K562 (cell line): ENCODE results near the gene ITGA6. TPM values are rescaled to one million over a fixed set of nuclear protein-coding genes. Genes with fewer than 3 reads are reported as not detected.

ENCODE experiments used
- ATAC-seq: fragments of 200-7000 bp; cut with Tn5 transposase; 3 replicates; pipeline ENCODE4 v1.9.1; 2020; ENCODE audit warnings: moderate library complexity
- BruUV-seq: library from RNA; stranded (reverse); fragments of 400-500 nt; replicated peaks from 2 replicates; lab custom pipeline; 2021; lab: Mats Ljungman, UMichigan
- CTCF ChIA-PET: fragments of 300-600 bp; formaldehyde crosslinking; extraction: SDS; loops from one replicate; lab custom pipeline; 2021; ENCODE audit warnings: low intra/inter-chr PET ratio; lab: Yijun Ruan, JAX
- POLR2A ChIA-PET: fragments of 300-600, 350-650 bp; sonication (Branson Sonifier 250); formaldehyde crosslinking; extraction: SDS; loops from one replicate; lab custom pipeline; 2021; ENCODE audit warnings: antibody characterized with exemption, inconsistent platforms; lab: Yijun Ruan, JAX
- DNase-seq, 4 experiments: peaks; one replicate each; pipeline versions ENCODE4 v3.0.0 to v3.0.0-alpha.2; 2011 to 2018; ENCODE audit warnings: low spot score in 3 of 4, mixed read lengths in 3 of 4; ENCODE audit errors: extremely low read depth in 1 of 4
- FAIRE-seq: peaks from 2 replicates; lab custom pipeline; 2011; peaks lifted over from hg19 to GRCh38; lab: Jason Lieb, UNC
- H2AFZ ChIP-seq: 2 replicates; pipeline ENCODE4 v1.6.0; 2011; ENCODE audit warnings: low read depth, low read length, control low read depth, inconsistent platforms
- H3K27ac ChIP-seq: fragments of 200-600 bp; 3 replicates; pipeline ENCODE4 v1.8.0; 2011; ENCODE audit warnings: low read depth, mild to moderate bottlenecking, control low read depth, inconsistent platforms, low read length, moderate library complexity, mixed read lengths; ENCODE audit errors: extremely low read depth
- H3K27me3 ChIP-seq, 2 experiments: fragments of 300-600 bp in 1 of 2; 2 replicates in 1 of 2; 3 replicates in 1 of 2; pipeline versions ENCODE4 v1.6.0 to v1.8.0; 2011; ENCODE audit warnings: inconsistent platforms in 2 of 2, low read length in 2 of 2, mild to moderate bottlenecking in 1 of 2, mixed read lengths in 1 of 2, moderate library complexity in 1 of 2; ENCODE audit not compliant: control insufficient read depth in 2 of 2, insufficient read depth in 2 of 2
- H3K36me3 ChIP-seq: fragments of 300-600 bp; 3 replicates; pipeline ENCODE4 v1.8.0; 2011; ENCODE audit warnings: mild to moderate bottlenecking, low read length, inconsistent platforms; ENCODE audit not compliant: control insufficient read depth, insufficient read depth
- H3K4me1 ChIP-seq, 2 experiments: fragments of 200-600 bp in 1 of 2; replicated peaks in 1 of 2; 2 replicates in 1 of 2; 3 replicates in 1 of 2; pipeline versions ENCODE4 v1.5.1 to v1.8.0; 2011; ENCODE audit warnings: inconsistent platforms in 2 of 2, low read length in 2 of 2, mild to moderate bottlenecking in 1 of 2, mixed read lengths in 1 of 2, moderate library complexity in 1 of 2; ENCODE audit not compliant: control insufficient read depth in 2 of 2, insufficient read depth in 2 of 2
- H3K4me2 ChIP-seq: 2 replicates; pipeline ENCODE4 v1.6.1; 2011; ENCODE audit warnings: low read length, control low read depth, inconsistent platforms, mixed read lengths; ENCODE audit not compliant: insufficient read depth
- H3K4me3 ChIP-seq: fragments of 200-600 bp; sonication (generic), shearing (Covaris generic); 2 replicates; pipeline ENCODE4 v1.5.1; 2016; ENCODE audit warnings: control low read depth, inconsistent platforms
- H3K79me2 ChIP-seq: fragments of 200-600 bp; 3 replicates; pipeline ENCODE4 v1.8.0; 2011; ENCODE audit warnings: low read length, inconsistent platforms; ENCODE audit not compliant: control insufficient read depth, insufficient read depth
- H3K9ac ChIP-seq, 2 experiments: 2 replicates each; pipeline versions ENCODE4 v1.6.0 to v1.6.1; 2011; ENCODE audit warnings: low read depth in 2 of 2, low read length in 2 of 2, control low read depth in 1 of 2, inconsistent platforms in 1 of 2, mild to moderate bottlenecking in 1 of 2, mixed read lengths in 1 of 2; ENCODE audit not compliant: insufficient read depth in 1 of 2
- H3K9me1 ChIP-seq: one replicate; pipeline ENCODE4 v1.6.0; 2011; ENCODE audit warnings: inconsistent platforms, mild to moderate bottlenecking, low read length, moderate library complexity; ENCODE audit not compliant: control insufficient read depth, insufficient read depth
- H3K9me3 ChIP-seq: replicated peaks from 2 replicates; pipeline ENCODE4 v1.5.1; 2011; ENCODE audit warnings: low read depth, low read length, inconsistent platforms; ENCODE audit not compliant: control insufficient read depth, insufficient read depth
- H4K20me1 ChIP-seq: replicated peaks from 2 replicates; pipeline ENCODE4 v1.6.1; 2011; ENCODE audit warnings: low read length, inconsistent platforms, mixed read lengths; ENCODE audit not compliant: control insufficient read depth, insufficient read depth
- CTBP1 ChIP-seq: fragments of 450-650 bp; IDR thresholded peaks from 2 replicates; pipeline ENCODE4 v1.6.1; 2016; ENCODE audit warnings: borderline replicate concordance
- ETV5 ChIP-seq: sonication (generic); formaldehyde crosslinking; IDR thresholded peaks from 2 replicates; pipeline ENCODE4 v1.4.0; 2020; ENCODE audit warnings: low read depth, mild to moderate bottlenecking, missing genetic modification reagents
- GATAD2B ChIP-seq: fragments of 450-650 bp; IDR thresholded peaks from 2 replicates; pipeline ENCODE4 v1.6.1; 2017; ENCODE audit warnings: mild to moderate bottlenecking, borderline replicate concordance
- GTF2E2 ChIP-seq: fragments of 200-800 bp; sonication (Bioruptor generic); IDR thresholded peaks from 2 replicates; pipeline ENCODE4 v1.6.1; 2016; ENCODE audit warnings: missing genetic modification characterization, missing compliant biosample characterization
- LARP7 ChIP-seq: fragments of 450-650 bp; IDR thresholded peaks from 2 replicates; pipeline ENCODE4 v1.6.1; 2016
- RBM22 ChIP-seq: fragments of 200-400 bp; formaldehyde crosslinking; IDR thresholded peaks from 2 replicates; pipeline ENCODE4 v1.6.1; 2018; ENCODE audit warnings: low read length, low read depth; ENCODE audit not compliant: poor library complexity, severe bottlenecking
- SMAD1 ChIP-seq: fragments of 150-350 bp; IDR thresholded peaks from 2 replicates; pipeline ENCODE4 v1.6.1; 2014; ENCODE audit warnings: low read length, low read depth; ENCODE audit not compliant: partially characterized antibody
- TGIF2 ChIP-seq: sonication (generic); formaldehyde crosslinking; IDR thresholded peaks from 2 replicates; pipeline ENCODE4 v1.8.1; 2022; ENCODE audit warnings: mild to moderate bottlenecking, missing genetic modification reagents, moderate library complexity
- ZNF12 ChIP-seq: sonication (generic); formaldehyde crosslinking; IDR thresholded peaks from 2 replicates; pipeline ENCODE4 v1.4.0; 2020; ENCODE audit warnings: mild to moderate bottlenecking, missing genetic modification reagents
- ZNF263 ChIP-seq: sonication (generic); formaldehyde crosslinking; IDR thresholded peaks from 2 replicates; pipeline ENCODE4 v1.8.0; 2022; ENCODE audit warnings: mild to moderate bottlenecking, missing genetic modification reagents, borderline replicate concordance
- ZNF316 ChIP-seq: fragments of 450-650 bp; IDR thresholded peaks from 2 replicates; pipeline ENCODE4 v1.6.1; 2016
- WGBS: fragments of 100-300 bp; shearing (Covaris generic); methylation state at CpG from one replicate; pipeline ENCODE4 v1.1.6; 2016; ENCODE audit warnings: low coverage, mixed read lengths; ENCODE audit not compliant: insufficient coverage; ENCODE audit errors: missing lambda C conversion rate; 5-methylcytosine and 5-hydroxymethylcytosine counted together
- in situ Hi-C: fragments of 300-500 bp; cut with MboI; formaldehyde crosslinking; loops from 4 replicates; pipeline ENCODE4 v1.15.0; 2018; ENCODE audit warnings: inconsistent platforms, mixed read lengths
- intact Hi-C: fragments of 100-400 bp; cut with micrococcal nuclease; formaldehyde crosslinking; loops from 2 replicates; pipeline ENCODE4 v1.14.2; 2022
- polyA plus RNA-seq, 8 experiments: library from polyadenylated mRNA; depleted of rRNA in 4 of 8; stranded (reverse) in 5 of 8; unstranded in 3 of 8; fragments of >200 nt; fragmentation: Nextera tagmentation in 2 of 8; fragmentation: Illumina TruSeq in 1 of 8; extraction: Ambion mirVana in 2 of 8; extraction: Trizol in 1 of 8; gene quantifications; 2 replicates each; pipeline versions ENCODE4 v1.2.1 to v1.2.3, GENCODE V29; 2011 to 2014; ENCODE audit warnings: inconsistent platforms in 1 of 8, missing spikeins in 1 of 8
- total RNA-seq, 7 experiments: library from RNA; depleted of rRNA in 6 of 7; stranded (reverse); fragments of >200 nt in 6 of 7; fragmentation: Illumina TruSeq in 2 of 7; extraction: Trizol in 2 of 7; gene quantifications; 2 replicates each; pipeline versions ENCODE4 v1.2.1 to v1.2.3, GENCODE V29; 2011 to 2021; ENCODE audit warnings: low replicate concordance in 1 of 7
- TF ChIP-seq, protein P1 (sequence below): fragments of 200-800 bp; sonication (Bioruptor generic); IDR thresholded peaks from 2 replicates; pipeline ENCODE4 v1.6.1; 2017; ENCODE audit warnings: missing genetic modification characterization, missing compliant biosample characterization
- TF ChIP-seq, protein P2 (sequence below): IDR thresholded peaks from 2 replicates; pipeline ENCODE4 v1.6.1; 2011; ENCODE audit not compliant: insufficient read length; ENCODE audit errors: extremely low read depth

The ITGA6 gene
- total and polyA plus RNA-seq, 9 of the 15 experiments (the other 6 are each of a cell fraction or from before 2014, with no cell fraction given), result 0.01 to 0.29 (median 0.05) TPM; not detected in 5

DNA sequence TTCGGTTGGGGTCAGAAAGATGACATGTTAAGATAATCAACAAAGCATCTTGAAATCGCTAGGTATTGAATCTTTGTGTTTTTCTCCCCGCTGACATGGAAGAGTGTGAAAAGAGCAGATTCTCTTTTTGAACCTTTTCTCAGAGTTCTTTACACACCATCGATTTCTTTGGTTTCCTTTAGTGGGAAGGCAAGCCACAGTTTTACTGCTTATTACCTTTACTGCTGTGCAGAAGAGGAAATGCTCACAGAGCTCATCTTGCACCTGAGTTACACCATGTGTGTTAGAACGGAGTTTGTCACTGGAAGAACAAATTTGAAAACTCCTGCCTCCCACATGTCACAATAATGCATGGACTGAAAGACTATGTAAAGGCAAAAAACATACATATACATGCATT lies 83.2 kb downstream of the ITGA6 start:
- Histone ChIP-seq H3K27ac (no peak overlapping the region), H3K9ac (no peak overlapping the region), H3K4me1 (peaks cover 5 to 10% of the 10 kb centered on the region in 2 experiments), H3K9me1 (no peaks in the 10 kb centered on the region), H4K20me1 (no peaks in the 10 kb centered on the region), H3K36me3 (no peaks in the 10 kb centered on the region), H3K4me3 (no peak overlapping the region), H3K9me3 (peaks cover 22% of the 10 kb centered on the region), H3K4me2 (no peak overlapping the region), H3K27me3 (peaks cover 0 to 7% of the 10 kb centered on the region in 2 experiments; a peak in 1 of 5 replicates), H2AFZ (no peak overlapping the region), H3K79me2 (no peaks in the 10 kb centered on the region)
- ChIA-PET CTCF (no interaction called here), POLR2A (interaction anchor here (0.7 kb wide), 1 partner anchor 15 kb away, joined by 3 read pairs; no protein-coding TSS in a partner anchor)
- ATAC-seq (no peak), DNase-seq (no peak), FAIRE-seq (no peak)
- BruUV-seq, result no TSS peak
- under 1% methylated on average over 5 of the region's 5 CpGs for WGBS
- intact Hi-C loops, result no loop called here
- TF ChIP-seq, protein P1, sequence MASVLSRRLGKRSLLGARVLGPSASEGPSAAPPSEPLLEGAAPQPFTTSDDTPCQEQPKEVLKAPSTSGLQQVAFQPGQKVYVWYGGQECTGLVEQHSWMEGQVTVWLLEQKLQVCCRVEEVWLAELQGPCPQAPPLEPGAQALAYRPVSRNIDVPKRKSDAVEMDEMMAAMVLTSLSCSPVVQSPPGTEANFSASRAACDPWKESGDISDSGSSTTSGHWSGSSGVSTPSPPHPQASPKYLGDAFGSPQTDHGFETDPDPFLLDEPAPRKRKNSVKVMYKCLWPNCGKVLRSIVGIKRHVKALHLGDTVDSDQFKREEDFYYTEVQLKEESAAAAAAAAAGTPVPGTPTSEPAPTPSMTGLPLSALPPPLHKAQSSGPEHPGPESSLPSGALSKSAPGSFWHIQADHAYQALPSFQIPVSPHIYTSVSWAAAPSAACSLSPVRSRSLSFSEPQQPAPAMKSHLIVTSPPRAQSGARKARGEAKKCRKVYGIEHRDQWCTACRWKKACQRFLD (CRISPR knock-in tag), result no peak
- TF ChIP-seq ZNF12 (no peak), LARP7 (no peak), ETV5 (CRISPR knock-in tag) (no peak), ZNF263 (CRISPR knock-in tag) (no peak), TGIF2 (CRISPR knock-in tag) (no peak), SMAD1 (no peak), CTBP1 (no peak), GATAD2B (no peak), ZNF316 (no peak), GTF2E2 (no peak), RBM22 (no peak)
- TF ChIP-seq, protein P2, sequence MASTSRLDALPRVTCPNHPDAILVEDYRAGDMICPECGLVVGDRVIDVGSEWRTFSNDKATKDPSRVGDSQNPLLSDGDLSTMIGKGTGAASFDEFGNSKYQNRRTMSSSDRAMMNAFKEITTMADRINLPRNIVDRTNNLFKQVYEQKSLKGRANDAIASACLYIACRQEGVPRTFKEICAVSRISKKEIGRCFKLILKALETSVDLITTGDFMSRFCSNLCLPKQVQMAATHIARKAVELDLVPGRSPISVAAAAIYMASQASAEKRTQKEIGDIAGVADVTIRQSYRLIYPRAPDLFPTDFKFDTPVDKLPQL, result no peak
- in situ Hi-C loops, result no loop called here
